Stimulated activated CD4-positive, alpha-beta T cell treated with anti-CD3 and anti-CD28 coated beads, Interleukin-4, amount 100 ng/mL, for 48 hours (primary cell): ENCODE data around the gene ZFYVE26.
"Not testable (repeated sequence)": the region's sequence is repeated elsewhere in the genome, so short reads cannot be mapped to it uniquely, and the experiment has no call there.

Experiments used
- DNase-seq, 2 donors: peaks; one replicate each; pipeline ENCODE4 v3.0.0-alpha.2; 2020; ENCODE audit warnings: low read depth in 2 of 2

Gene ZFYVE26

GRCh38 chr14:67749341-67750084, 66.9 kb downstream of the ZFYVE26 start:
- no peak for DNase-seq

- DNase-seq = no peak
Observed at GRCh38 chr14:67748312-67748711, 68.1 kb downstream of the ZFYVE26 start.

- peak in 1 of 2 donors; percentile 16 for DNase-seq
Observed at GRCh38 chr14:67746927-67747326, 69.5 kb downstream of the ZFYVE26 start.

GRCh38 chr14:67744046-67744445, 72.3 kb downstream of the ZFYVE26 start:
- no peak for DNase-seq

- peak in 1 of 2 donors; percentile 7 for DNase-seq
Observed at GRCh38 chr14:67738740-67739504, 77.5 kb downstream of the ZFYVE26 start.

GRCh38 chr14:67736771-67737170, 79.6 kb downstream of the ZFYVE26 start:
- DNase-seq = no peak

- DNase-seq = no peak
Observed at GRCh38 chr14:67735336-67736147, 80.8 kb downstream of the ZFYVE26 start.

GRCh38 chr14:67734675-67735074, 81.7 kb downstream of the ZFYVE26 start:
- no peak for DNase-seq

- no peak for DNase-seq
Observed at GRCh38 chr14:67733616-67734015, 82.8 kb downstream of the ZFYVE26 start.

- DNase-seq = no peak
Observed at GRCh38 chr14:67729072-67729885, 87.1 kb downstream of the ZFYVE26 start.

GRCh38 chr14:67728258-67728657, 88.1 kb downstream of the ZFYVE26 start:
- no peak for DNase-seq

- no peak for DNase-seq
Observed at GRCh38 chr14:67727361-67727760, 89.0 kb downstream of the ZFYVE26 start.

- DNase-seq = no peak
Observed at GRCh38 chr14:67725171-67725570, 91.2 kb downstream of the ZFYVE26 start.

- DNase-seq = no peak
Observed at GRCh38 chr14:67722293-67722692, 94.1 kb downstream of the ZFYVE26 start.

GRCh38 chr14:67721875-67722274, 94.5 kb downstream of the ZFYVE26 start:
- DNase-seq = no peak

- DNase-seq = no peak
Observed at GRCh38 chr14:67719866-67720265, 96.5 kb downstream of the ZFYVE26 start.

- not testable (repeated sequence) for DNase-seq
Observed at GRCh38 chr14:67719385-67719784, 97.0 kb downstream of the ZFYVE26 start.

- no peak for DNase-seq
Observed at GRCh38 chr14:67718265-67718664, 98.1 kb downstream of the ZFYVE26 start.

GRCh38 chr14:67717048-67717447, 99.3 kb downstream of the ZFYVE26 start:
- no peak for DNase-seq

- DNase-seq = no peak
Observed at GRCh38 chr14:67710209-67710608, 106.2 kb downstream of the ZFYVE26 start.

GRCh38 chr14:67709796-67710195, 106.6 kb downstream of the ZFYVE26 start:
- DNase-seq = not testable (repeated sequence)
